Pulmonary artery endothelial cell (primary cell): ENCODE results near the gene NELL1. TPM values are rescaled to one million over a fixed set of nuclear protein-coding genes. Genes with fewer than 3 reads are reported as not detected.

Experiments
- DNase-seq: peaks from one replicate; pipeline ENCODE4 v3.0.0-alpha.2; 2011; ENCODE audit warnings: low read depth, low spot score
- total RNA-seq: library from RNA; depleted of rRNA; stranded (reverse); fragments of >200 nt; gene quantifications from 2 replicates; pipeline ENCODE4 v1.2.3, GENCODE V29; 2014

The NELL1 gene
- total RNA-seq, 1 donor from 2014 or later: not detected

- no peak for DNase-seq
Measured at GRCh38 chr11:21307874-21308273, 638.5 kb downstream of the NELL1 start.

GRCh38 chr11:21316591-21316990 lies 647.2 kb downstream of the NELL1 start:
- DNase-seq: no peak

- no peak for DNase-seq
Measured at GRCh38 chr11:21321072-21321471, 651.7 kb downstream of the NELL1 start.

- DNase-seq: no peak
Measured at GRCh38 chr11:21321530-21321929, 652.1 kb downstream of the NELL1 start.

- DNase-seq: no peak
Measured at GRCh38 chr11:21323617-21324016, 654.2 kb downstream of the NELL1 start.

- DNase-seq: no peak
Measured at GRCh38 chr11:21343204-21343603, 673.8 kb downstream of the NELL1 start.

GRCh38 chr11:21346361-21346760 lies 677.0 kb downstream of the NELL1 start:
- no peak for DNase-seq

GRCh38 chr11:21350613-21351012 lies 681.2 kb downstream of the NELL1 start:
- no peak for DNase-seq

- DNase-seq: no peak
Measured at GRCh38 chr11:21353425-21353824, 684.0 kb downstream of the NELL1 start.

GRCh38 chr11:21364866-21365624 lies 695.7 kb downstream of the NELL1 start:
- no peak for DNase-seq

GRCh38 chr11:21369947-21370346 lies 700.6 kb downstream of the NELL1 start:
- no peak for DNase-seq

- no peak for DNase-seq
Measured at GRCh38 chr11:21371044-21371443, 701.7 kb downstream of the NELL1 start.

GRCh38 chr11:21372672-21373071 lies 703.3 kb downstream of the NELL1 start:
- DNase-seq: no peak

GRCh38 chr11:21374376-21374775 lies 705.0 kb downstream of the NELL1 start:
- DNase-seq: no peak

- DNase-seq: no peak
Measured at GRCh38 chr11:21385669-21386440, 716.5 kb downstream of the NELL1 start.

- no peak for DNase-seq
Measured at GRCh38 chr11:21390430-21390829, 721.0 kb downstream of the NELL1 start.

- DNase-seq: no peak
Measured at GRCh38 chr11:21396342-21397008, 727.1 kb downstream of the NELL1 start.

- no peak for DNase-seq
Measured at GRCh38 chr11:21398195-21398594, 728.8 kb downstream of the NELL1 start.

- DNase-seq: no peak
Measured at GRCh38 chr11:21401496-21401895, 732.1 kb downstream of the NELL1 start.

- DNase-seq: no peak
Measured at GRCh38 chr11:21402274-21402673, 732.9 kb downstream of the NELL1 start.

- DNase-seq: no peak
Measured at GRCh38 chr11:21403069-21403468, 733.7 kb downstream of the NELL1 start.

GRCh38 chr11:21405422-21405821 lies 736.0 kb downstream of the NELL1 start:
- DNase-seq: no peak
